Activated CD4-positive, alpha-beta T cell treated with anti-CD3 and anti-CD28 coated beads, Interleukin-2, amount 10 ng/mL, durations not matched to agents 7 days and 5 days (primary cell): ENCODE data around the gene SH3TC1. TPM values are rescaled to one million over a fixed set of nuclear protein-coding genes. Genes with fewer than 3 reads are reported as not detected.
A peak's percentile ranks its signal among the peaks of the same experiment; 100 is the strongest.

Source experiments
- CTCF ChIA-PET: fragments of 350-600 bp; sonication (Branson Sonifier 250); formaldehyde crosslinking; loops from one replicate; lab custom pipeline; 2021; ENCODE audit warnings: antibody characterized with exemption; lab: Charles Lee
- POLR2A ChIA-PET: fragments of 350-600 bp; sonication (Branson Sonifier 250); formaldehyde crosslinking; loops from one replicate; lab custom pipeline; 2021; ENCODE audit warnings: antibody characterized with exemption; lab: Charles Lee
- DNase-seq: peaks from one replicate; pipeline ENCODE4 v3.0.0-alpha.2; 2020
- H3K27ac Mint-ChIP-seq: one replicate; pipeline ENCODE4 v1.8.0; 2021; ENCODE audit warnings: mild to moderate bottlenecking, moderate library complexity, mixed read lengths
- H3K27me3 Mint-ChIP-seq: one replicate; pipeline ENCODE4 v1.8.0; 2021; ENCODE audit warnings: mixed read lengths
- H3K36me3 Mint-ChIP-seq: one replicate; pipeline ENCODE4 v1.8.0; 2021; ENCODE audit warnings: low read depth, mixed read lengths
- H3K4me1 Mint-ChIP-seq: one replicate; pipeline ENCODE4 v1.8.0; 2021; ENCODE audit warnings: mixed read lengths
- H3K4me3 Mint-ChIP-seq: one replicate; pipeline ENCODE4 v1.8.0; 2021; ENCODE audit warnings: mild to moderate bottlenecking, moderate library complexity, mixed read lengths
- H3K9me3 Mint-ChIP-seq: one replicate; pipeline ENCODE4 v1.8.0; 2021; ENCODE audit warnings: mixed read lengths
- total RNA-seq, 2 experiments: library from RNA; stranded (reverse); gene quantifications; one replicate each; pipeline ENCODE4 v1.2.3, GENCODE V29; 2021

The SH3TC1 gene
- total RNA-seq, 2 experiments from 2014 or later, result 8.2 to 10.8 TPM

GRCh38 chr4:8176547-8177399, 22.3 kb upstream of the SH3TC1 start:
- Mint-ChIP-seq H3K4me3 (no peak overlapping the region), H3K9me3 (no peaks in the 10 kb centered on the region), H3K27ac (no peak overlapping the region), H3K36me3 (no peaks in the 10 kb centered on the region), H3K4me1 (no peaks in the 10 kb centered on the region), H3K27me3 (no peaks in the 10 kb centered on the region)
- peak; percentile 53 for DNase-seq
- ChIA-PET CTCF (interaction anchor here (0.6 to 1.9 kb wide), 16 partner anchors 9 to 259 kb away, joined by 3 to 7 read pairs (median 4); partner anchors contain the start of genes ABLIM2 and SH3TC1), POLR2A (interaction anchor here (0.6 kb wide), 1 partner anchor 17 kb away, joined by 3 read pairs; no protein-coding TSS in a partner anchor)

GRCh38 chr4:8177552-8177951, 21.5 kb upstream of the SH3TC1 start:
- POLR2A ChIA-PET, result no interaction called here
- H3K4me1 Mint-ChIP-seq, result no peaks in the 10 kb centered on the region
- H3K9me3 Mint-ChIP-seq, result no peaks in the 10 kb centered on the region
- DNase-seq, result no peak
- H3K27me3 Mint-ChIP-seq, result no peaks in the 10 kb centered on the region
- CTCF ChIA-PET, result interaction anchor here (0.6 to 1.9 kb wide), 9 partner anchors 10 to 226 kb away, joined by 3 to 6 read pairs (median 4); partner anchors contain the start of genes ABLIM2 and SH3TC1
- H3K4me3 Mint-ChIP-seq, result no peak overlapping the region
- H3K36me3 Mint-ChIP-seq, result no peaks in the 10 kb centered on the region
- no peak overlapping the region for H3K27ac Mint-ChIP-seq

- H3K36me3 Mint-ChIP-seq, result no peaks in the 10 kb centered on the region
- POLR2A ChIA-PET, result no interaction called here
- H3K4me1 Mint-ChIP-seq, result no peaks in the 10 kb centered on the region
- no peak for DNase-seq
- H3K27me3 Mint-ChIP-seq, result no peaks in the 10 kb centered on the region
- no peak overlapping the region for H3K4me3 Mint-ChIP-seq
- no peak overlapping the region for H3K27ac Mint-ChIP-seq
- CTCF ChIA-PET, result interaction anchor here (1.7 kb wide), 1 partner anchor 225 kb away, joined by 6 read pairs; no protein-coding TSS in a partner anchor
- no peaks in the 10 kb centered on the region for H3K9me3 Mint-ChIP-seq
Observed at GRCh38 chr4:8177956-8178355, 21.1 kb upstream of the SH3TC1 start.

GRCh38 chr4:8179074-8179473, 20.0 kb upstream of the SH3TC1 start:
- POLR2A ChIA-PET, result no interaction called here
- H3K9me3 Mint-ChIP-seq, result no peaks in the 10 kb centered on the region
- H3K27me3 Mint-ChIP-seq, result no peaks in the 10 kb centered on the region
- CTCF ChIA-PET, result no interaction called here
- no peaks in the 10 kb centered on the region for H3K36me3 Mint-ChIP-seq
- no peak overlapping the region for H3K27ac Mint-ChIP-seq
- no peaks in the 10 kb centered on the region for H3K4me1 Mint-ChIP-seq
- no peak overlapping the region for H3K4me3 Mint-ChIP-seq
- DNase-seq, result no peak

- Mint-ChIP-seq H3K27me3 (no peaks in the 10 kb centered on the region), H3K4me3 (no peak overlapping the region), H3K4me1 (no peaks in the 10 kb centered on the region), H3K9me3 (no peaks in the 10 kb centered on the region), H3K27ac (no peak overlapping the region), H3K36me3 (no peaks in the 10 kb centered on the region)
- POLR2A ChIA-PET, result no interaction called here
- no peak for DNase-seq
- CTCF ChIA-PET, result no interaction called here
Observed at GRCh38 chr4:8179771-8180170, 19.3 kb upstream of the SH3TC1 start.

GRCh38 chr4:8180310-8181093, 18.6 kb upstream of the SH3TC1 start:
- Mint-ChIP-seq H3K9me3 (no peaks in the 10 kb centered on the region), H3K27me3 (no peaks in the 10 kb centered on the region), H3K4me1 (no peaks in the 10 kb centered on the region), H3K36me3 (no peaks in the 10 kb centered on the region), H3K4me3 (no peak overlapping the region), H3K27ac (no peak overlapping the region)
- ChIA-PET CTCF (no interaction called here), POLR2A (no interaction called here)
- no peak for DNase-seq

- POLR2A ChIA-PET, result no interaction called here
- Mint-ChIP-seq H3K27ac (no peak overlapping the region), H3K36me3 (no peaks in the 10 kb centered on the region), H3K27me3 (no peaks in the 10 kb centered on the region), H3K4me1 (no peaks in the 10 kb centered on the region), H3K4me3 (no peak overlapping the region), H3K9me3 (no peaks in the 10 kb centered on the region)
- CTCF ChIA-PET, result no interaction called here
- no peak for DNase-seq
Observed at GRCh38 chr4:8181119-8181518, 18.0 kb upstream of the SH3TC1 start.

- Mint-ChIP-seq H3K4me1 (no peaks in the 10 kb centered on the region), H3K36me3 (no peaks in the 10 kb centered on the region), H3K27ac (no peak overlapping the region), H3K4me3 (no peak overlapping the region), H3K9me3 (no peaks in the 10 kb centered on the region), H3K27me3 (no peaks in the 10 kb centered on the region)
- no peak for DNase-seq
- ChIA-PET POLR2A (no interaction called here), CTCF (no interaction called here)
Observed at GRCh38 chr4:8181844-8182243, 17.2 kb upstream of the SH3TC1 start.

- Mint-ChIP-seq H3K4me3 (no peak overlapping the region), H3K27me3 (no peaks in the 10 kb centered on the region), H3K4me1 (no peaks in the 10 kb centered on the region), H3K9me3 (no peaks in the 10 kb centered on the region), H3K36me3 (no peaks in the 10 kb centered on the region), H3K27ac (no peak overlapping the region)
- CTCF ChIA-PET, result no interaction called here
- DNase-seq, result no peak
- POLR2A ChIA-PET, result no interaction called here
Observed at GRCh38 chr4:8182294-8182693, 16.8 kb upstream of the SH3TC1 start.

- Mint-ChIP-seq H3K9me3 (no peaks in the 10 kb centered on the region), H3K4me1 (no peaks in the 10 kb centered on the region), H3K4me3 (no peak overlapping the region), H3K27ac (no peak overlapping the region), H3K36me3 (no peaks in the 10 kb centered on the region), H3K27me3 (no peaks in the 10 kb centered on the region)
- CTCF ChIA-PET, result no interaction called here
- DNase-seq, result no peak
- POLR2A ChIA-PET, result no interaction called here
Observed at GRCh38 chr4:8182858-8183725, 16.0 kb upstream of the SH3TC1 start.

GRCh38 chr4:8184061-8184460, 15.0 kb upstream of the SH3TC1 start:
- no peaks in the 10 kb centered on the region for H3K4me1 Mint-ChIP-seq
- H3K9me3 Mint-ChIP-seq, result no peaks in the 10 kb centered on the region
- POLR2A ChIA-PET, result no interaction called here
- no peaks in the 10 kb centered on the region for H3K36me3 Mint-ChIP-seq
- H3K27ac Mint-ChIP-seq, result no peak overlapping the region
- H3K4me3 Mint-ChIP-seq, result no peak overlapping the region
- no peak for DNase-seq
- no peaks in the 10 kb centered on the region for H3K27me3 Mint-ChIP-seq
- CTCF ChIA-PET, result no interaction called here

GRCh38 chr4:8185295-8185694, 13.8 kb upstream of the SH3TC1 start:
- Mint-ChIP-seq H3K4me1 (no peaks in the 10 kb centered on the region), H3K9me3 (no peaks in the 10 kb centered on the region), H3K27ac (no peak overlapping the region), H3K4me3 (no peak overlapping the region), H3K36me3 (no peaks in the 10 kb centered on the region), H3K27me3 (no peaks in the 10 kb centered on the region)
- ChIA-PET CTCF (interaction anchor here (0.6 kb wide), 1 partner anchor 9 kb away, joined by 3 read pairs; no protein-coding TSS in a partner anchor), POLR2A (no interaction called here)
- no peak for DNase-seq
